SK-N-SH treated with all-trans-retinoic acid at 6 μM for 48 hours (cell line): Measurements from ENCODE around the gene GBE1.

Experiments used
- CSDC2 ChIP-seq: fragments of 250-450 bp; sonication (Bioruptor Pico); IDR thresholded peaks from 2 replicates; pipeline ENCODE4 v1.5.0; 2020; ENCODE audit warnings: mild to moderate bottlenecking, moderate library complexity
- ESRRG ChIP-seq: fragments of 250-450 bp; sonication (Bioruptor Pico); IDR thresholded peaks from 2 replicates; pipeline ENCODE4 v1.6.1; 2021; ENCODE audit warnings: mild to moderate bottlenecking
- SNAI2 ChIP-seq: fragments of 250-450 bp; sonication (Bioruptor Pico); IDR thresholded peaks from 2 replicates; pipeline ENCODE4 v1.5.0; 2020; ENCODE audit warnings: mild to moderate bottlenecking, moderate library complexity
- TOX ChIP-seq: fragments of 250-450 bp; sonication (Bioruptor Pico); IDR thresholded peaks from 2 replicates; pipeline ENCODE4 v1.8.0; 2021; ENCODE audit warnings: mild to moderate bottlenecking, moderate library complexity, borderline replicate concordance
- ZNF8 ChIP-seq: fragments of 450-650 bp; formaldehyde crosslinking; IDR thresholded peaks from 2 replicates; pipeline ENCODE4 v1.5.0; 2020; ENCODE audit warnings: mild to moderate bottlenecking, moderate library complexity

- TF ChIP-seq ZNF8 (CRISPR knock-in tag) (no peak), ESRRG (CRISPR knock-in tag) (no peak), CSDC2 (CRISPR knock-in tag) (no peak), TOX (CRISPR knock-in tag) (no peak), SNAI2 (CRISPR knock-in tag) (no peak)
Measured at GRCh38 chr3:81713031-81713430, 48.4 kb downstream of the GBE1 start.
